ENCODE data around the gene ADGRE2. TPM values are rescaled to one million over a fixed set of nuclear protein-coding genes. Genes with fewer than 3 reads are reported as not detected.
A peak's percentile ranks its signal among the peaks of the same experiment; 100 is the strongest.
"Not testable (repeated sequence)": the region's sequence is repeated elsewhere in the genome, so short reads cannot be mapped to it uniquely, and the experiment has no call there.

Gene ADGRE2
- under 1 TPM; 0.48 to 0.73 TPM for total RNA-seq

DNA sequence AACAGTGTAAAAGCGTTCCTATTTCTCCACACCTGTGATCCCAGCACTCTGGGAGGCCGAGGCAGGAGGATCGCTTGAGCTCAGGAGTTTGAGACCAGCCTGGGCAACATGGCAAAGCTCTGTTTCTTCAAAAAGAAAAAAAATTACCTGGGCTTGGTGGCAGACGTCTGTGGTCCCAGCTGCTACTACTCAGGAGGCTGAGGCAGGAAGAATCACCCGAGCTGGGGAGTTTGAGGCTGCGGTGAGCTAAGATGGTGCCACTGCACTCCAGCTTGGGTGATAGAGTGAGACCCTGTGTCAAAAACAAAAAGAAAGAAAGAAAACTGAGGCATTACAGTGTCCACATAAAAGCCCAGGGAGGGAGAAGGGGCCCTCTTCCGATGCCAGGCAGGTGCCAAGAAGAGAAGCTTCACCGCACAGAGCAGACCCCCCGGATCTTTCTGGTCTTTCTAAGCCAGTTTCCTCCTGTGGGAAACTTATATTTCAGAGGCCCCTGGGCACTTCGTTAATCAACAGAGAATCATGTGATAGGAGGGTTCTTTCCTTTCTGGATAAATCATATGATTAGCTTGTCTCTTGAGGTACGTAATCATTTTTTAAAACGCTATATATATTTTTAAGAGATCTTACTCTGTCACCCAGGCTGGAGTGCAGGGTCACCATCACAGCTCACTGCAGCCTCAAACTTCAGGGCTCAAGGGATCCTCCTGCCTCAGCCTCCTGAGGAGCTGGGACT is at the start of gene ADGRE2:
Gene ADGRE2 (minus strand): TSS at position 451 of the 736 bp plus-strand sequence. CDS start 1,804 bp downstream, outside the sequence.
- H3K9me3 Mint-ChIP-seq; H3K36me3 Mint-ChIP-seq (ENCODE audit: low read depth); H3K4me3 Mint-ChIP-seq; H3K4me1 Mint-ChIP-seq; H3K27ac Mint-ChIP-seq; DNase-seq; POLR2A ChIA-PET; CTCF ChIA-PET: not testable (repeated sequence)
- H3K27me3 Mint-ChIP-seq, result peaks cover 14% of the 10 kb centered on the region

DNA sequence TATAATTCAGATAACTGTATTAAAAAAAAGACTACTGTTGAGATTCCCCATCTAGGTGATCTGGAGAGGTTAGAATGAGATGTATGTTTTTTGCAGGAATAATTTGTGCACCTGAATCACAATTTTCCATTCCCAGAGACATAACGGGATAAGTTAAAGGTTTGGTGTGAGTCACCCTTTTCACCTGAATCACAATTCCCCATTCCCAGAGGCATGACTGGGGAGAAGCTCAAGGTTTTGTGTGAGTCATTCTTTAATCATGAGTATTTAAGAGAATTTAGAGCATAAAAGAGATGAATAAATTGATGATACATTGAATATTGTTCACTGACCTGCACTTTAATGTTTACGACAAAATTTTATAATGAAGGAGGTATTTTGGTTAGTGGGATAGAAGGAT is 47.6 kb upstream of the ADGRE2 start:
- POLR2A ChIA-PET, result no interaction called here
- H3K4me3 Mint-ChIP-seq, result no peak overlapping the region
- no peaks in the 10 kb centered on the region for H3K36me3 Mint-ChIP-seq (ENCODE audit: low read depth)
- peaks cover 6% of the 10 kb centered on the region for H3K27me3 Mint-ChIP-seq
- no peaks in the 10 kb centered on the region for H3K4me1 Mint-ChIP-seq
- no peak overlapping the region for H3K27ac Mint-ChIP-seq
- CTCF ChIA-PET, result no interaction called here
- no peaks in the 10 kb centered on the region for H3K9me3 Mint-ChIP-seq
- DNase-seq, result no peak

DNA sequence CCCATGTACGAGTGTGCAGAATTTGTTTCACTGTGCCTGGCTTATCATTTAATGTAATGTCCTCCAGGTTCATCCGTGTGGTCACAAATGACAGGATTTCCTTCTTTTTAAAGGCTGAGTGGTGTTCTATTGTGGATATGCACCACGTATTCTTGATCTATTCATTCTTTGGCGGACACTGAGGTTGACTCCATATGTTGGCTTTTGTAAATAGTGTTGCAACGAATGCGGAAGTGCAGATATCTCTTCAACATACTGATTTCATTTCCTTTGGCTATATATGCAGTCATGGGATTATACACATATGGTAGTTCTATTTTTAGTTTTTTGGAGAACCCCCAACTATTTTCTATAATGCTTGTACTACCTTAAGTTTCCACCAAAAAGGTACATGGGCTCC is 43.6 kb upstream of the ADGRE2 start:
- no peaks in the 10 kb centered on the region for H3K36me3 Mint-ChIP-seq (ENCODE audit: low read depth)
- ChIA-PET CTCF (no interaction called here), POLR2A (no interaction called here)
- no peak for DNase-seq
- H3K4me1 Mint-ChIP-seq, result no peaks in the 10 kb centered on the region
- H3K9me3 Mint-ChIP-seq, result no peaks in the 10 kb centered on the region
- H3K27me3 Mint-ChIP-seq, result peaks cover 6% of the 10 kb centered on the region
- H3K27ac Mint-ChIP-seq, result no peak overlapping the region
- no peak overlapping the region for H3K4me3 Mint-ChIP-seq

DNA sequence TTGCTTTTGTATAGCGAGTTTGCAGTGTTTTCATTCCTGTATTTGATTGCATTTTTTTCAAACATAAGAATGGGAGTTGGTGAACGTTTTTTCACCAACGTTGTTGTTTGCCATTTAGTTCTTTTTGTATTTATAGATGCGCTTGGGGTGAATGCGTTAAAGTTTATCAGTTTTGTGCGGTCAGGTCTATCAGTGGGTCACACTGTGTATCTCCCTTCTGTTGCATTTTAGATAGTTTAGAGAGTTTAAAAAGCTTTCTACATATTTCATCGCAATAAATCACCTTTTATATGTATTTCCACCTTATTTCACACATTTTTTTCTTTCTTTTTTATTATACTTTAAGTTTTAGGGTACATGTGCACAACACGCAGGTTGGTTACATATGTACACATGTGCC is 40.2 kb upstream of the ADGRE2 start:
- Mint-ChIP-seq H3K4me3 (no peak overlapping the region), H3K36me3 (ENCODE audit: low read depth) (no peaks in the 10 kb centered on the region), H3K4me1 (no peaks in the 10 kb centered on the region), H3K27me3 (no peaks in the 10 kb centered on the region), H3K27ac (no peak overlapping the region), H3K9me3 (no peaks in the 10 kb centered on the region)
- ChIA-PET CTCF (no interaction called here), POLR2A (no interaction called here)
- DNase-seq, result no peak

DNA sequence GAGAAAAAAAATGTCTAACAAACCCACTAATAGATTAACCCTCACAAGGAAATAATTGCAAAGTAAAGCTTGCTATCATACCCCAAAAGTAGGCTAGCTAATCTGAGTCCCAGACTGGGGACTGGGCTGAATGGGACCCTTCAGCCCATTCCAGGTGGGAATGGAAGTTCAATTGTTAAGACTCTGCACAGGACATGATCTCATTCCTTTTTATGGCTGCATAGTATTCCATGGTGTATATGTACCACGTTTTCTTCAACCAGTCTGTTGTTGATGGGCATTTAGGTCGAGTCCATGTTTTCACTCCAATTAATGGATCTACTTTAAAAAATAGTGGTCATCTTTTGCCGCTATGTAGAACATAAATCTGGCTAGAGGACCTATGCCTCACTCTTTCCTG is 38.7 kb upstream of the ADGRE2 start:
- no peak overlapping the region for H3K4me3 Mint-ChIP-seq
- no peaks in the 10 kb centered on the region for H3K27me3 Mint-ChIP-seq
- no peaks in the 10 kb centered on the region for H3K4me1 Mint-ChIP-seq
- ChIA-PET CTCF (no interaction called here), POLR2A (no interaction called here)
- H3K27ac Mint-ChIP-seq, result no peak overlapping the region
- DNase-seq, result no peak
- no peaks in the 10 kb centered on the region for H3K36me3 Mint-ChIP-seq (ENCODE audit: low read depth)
- H3K9me3 Mint-ChIP-seq, result no peaks in the 10 kb centered on the region

DNA sequence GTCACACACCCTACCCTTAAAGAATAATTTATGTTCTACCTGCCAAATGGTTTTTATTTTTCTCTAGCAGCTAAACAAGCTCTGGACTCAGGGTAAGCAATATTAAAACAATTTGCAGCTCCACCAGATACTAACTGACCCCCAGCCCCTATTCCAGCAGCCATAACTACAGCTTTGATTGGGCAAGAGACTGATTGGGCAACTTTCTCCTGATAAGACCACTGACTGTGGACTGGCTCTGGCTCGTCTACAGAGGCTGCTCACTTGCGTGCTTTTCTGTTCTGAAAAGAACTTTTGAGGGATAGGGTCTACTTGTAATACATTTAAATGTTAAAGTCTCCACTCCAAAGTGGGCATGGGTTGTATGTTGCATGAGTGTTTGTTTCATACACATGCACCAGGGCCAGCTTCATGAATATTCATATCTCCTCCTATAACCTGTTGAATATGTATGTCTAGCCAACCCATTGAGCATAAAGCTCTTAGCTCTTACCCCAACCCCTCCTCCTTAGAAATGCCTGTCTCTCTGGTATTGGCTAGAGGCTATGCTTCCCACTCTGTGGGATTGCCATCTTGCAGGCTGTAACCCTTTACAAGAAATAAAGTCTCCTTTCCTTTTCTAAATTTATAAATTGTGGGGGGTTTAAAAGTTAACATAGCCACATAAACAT is 36.8 kb upstream of the ADGRE2 start:
- Mint-ChIP-seq H3K9me3 (no peaks in the 10 kb centered on the region), H3K27me3 (no peaks in the 10 kb centered on the region), H3K36me3 (ENCODE audit: low read depth) (no peaks in the 10 kb centered on the region), H3K4me1 (no peaks in the 10 kb centered on the region), H3K27ac (no peak overlapping the region), H3K4me3 (no peak overlapping the region)
- no peak for DNase-seq
- ChIA-PET POLR2A (no interaction called here), CTCF (no interaction called here)

DNA sequence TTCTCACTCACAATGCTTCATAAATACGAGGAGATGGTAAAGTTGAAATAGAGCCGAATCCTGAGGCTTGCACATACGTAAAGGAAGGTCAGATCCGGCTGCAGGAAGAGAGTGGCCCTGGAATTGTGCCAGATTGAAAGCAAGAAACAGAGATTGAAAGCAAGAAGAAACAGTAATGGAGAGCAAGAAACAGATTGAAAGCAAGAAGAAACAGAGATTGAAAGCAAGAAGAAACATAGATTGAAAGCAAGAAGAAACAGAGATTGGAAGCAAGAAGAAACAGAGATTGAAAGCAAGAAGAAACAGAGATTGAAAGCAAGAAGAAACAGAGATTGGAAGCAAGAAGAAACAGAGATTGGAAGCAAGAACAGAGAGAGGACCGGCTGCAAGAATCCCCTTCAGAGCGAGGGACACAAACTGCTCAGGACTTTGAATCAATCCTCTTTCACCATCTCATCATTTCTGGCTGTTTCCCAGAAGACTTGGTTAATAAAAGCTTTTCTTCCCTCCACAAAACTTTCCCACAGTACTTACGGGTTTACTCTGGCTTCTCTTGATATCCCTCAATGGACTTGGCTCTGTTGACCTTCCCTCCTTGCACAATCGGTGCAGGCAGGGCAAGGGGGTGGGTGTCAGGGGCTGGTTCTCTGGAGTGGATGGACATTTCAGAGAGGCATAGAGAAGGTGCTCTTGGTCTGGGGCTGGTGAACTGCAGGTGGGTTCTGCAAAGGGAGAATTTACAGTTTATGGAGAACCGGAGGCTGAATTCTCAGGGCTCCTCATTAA is 31.1 kb upstream of the ADGRE2 start:
- no peaks in the 10 kb centered on the region for H3K27me3 Mint-ChIP-seq
- H3K36me3 Mint-ChIP-seq (ENCODE audit: low read depth), result no peaks in the 10 kb centered on the region
- CTCF ChIA-PET, result no interaction called here
- no peaks in the 10 kb centered on the region for H3K4me1 Mint-ChIP-seq
- H3K9me3 Mint-ChIP-seq, result no peaks in the 10 kb centered on the region
- no peak overlapping the region for H3K27ac Mint-ChIP-seq
- DNase-seq, result no peak
- no peak overlapping the region for H3K4me3 Mint-ChIP-seq
- POLR2A ChIA-PET, result no interaction called here

DNA sequence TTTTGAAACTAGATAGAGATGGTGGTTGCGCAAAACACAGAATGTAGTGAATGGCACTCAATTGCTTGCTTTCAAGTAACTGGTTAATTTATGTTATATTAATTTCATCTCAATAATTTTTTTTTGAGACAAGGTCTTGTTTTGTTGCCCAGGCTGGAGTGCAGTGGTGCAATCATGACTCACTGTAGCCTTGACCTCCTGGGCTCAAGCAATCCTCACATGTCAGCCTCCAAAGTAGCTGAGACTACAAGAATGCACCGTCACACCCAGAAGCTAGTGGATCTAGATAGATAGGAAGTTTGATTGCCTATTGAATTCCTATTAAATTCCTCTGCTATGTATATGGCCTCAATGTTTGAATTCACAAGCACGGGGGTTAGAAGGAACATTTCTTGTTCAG is 26.4 kb upstream of the ADGRE2 start:
- H3K4me1 Mint-ChIP-seq, result no peaks in the 10 kb centered on the region
- H3K9me3 Mint-ChIP-seq, result no peaks in the 10 kb centered on the region
- ChIA-PET CTCF (no interaction called here), POLR2A (no interaction called here)
- no peaks in the 10 kb centered on the region for H3K27me3 Mint-ChIP-seq
- H3K36me3 Mint-ChIP-seq (ENCODE audit: low read depth), result no peaks in the 10 kb centered on the region
- DNase-seq, result no peak
- H3K4me3 Mint-ChIP-seq, result no peak overlapping the region
- no peak overlapping the region for H3K27ac Mint-ChIP-seq

DNA sequence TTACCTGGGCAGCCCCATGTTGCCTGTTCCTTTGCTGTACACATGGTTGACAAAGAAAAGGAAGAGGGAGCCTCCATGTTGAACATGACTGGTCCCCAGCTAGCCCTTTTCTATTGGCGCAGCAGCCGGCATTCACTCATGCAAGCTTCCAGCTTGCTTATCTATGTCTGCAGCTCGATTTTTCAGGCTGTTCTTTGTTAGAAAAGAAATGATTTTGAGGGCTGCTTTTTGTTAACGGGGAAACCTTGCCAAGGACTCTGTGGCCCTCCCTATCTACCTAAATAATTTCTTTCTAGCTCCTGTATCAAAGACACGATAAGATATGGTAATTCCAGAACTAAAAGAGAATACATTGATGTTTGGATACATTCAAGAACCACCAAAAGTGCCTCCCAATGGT is 20.4 kb upstream of the ADGRE2 start:
- peaks cover 9% of the 10 kb centered on the region for H3K27me3 Mint-ChIP-seq
- H3K4me3 Mint-ChIP-seq, result no peak overlapping the region
- DNase-seq, result no peak
- no peak overlapping the region for H3K27ac Mint-ChIP-seq
- H3K4me1 Mint-ChIP-seq, result peaks cover 4% of the 10 kb centered on the region
- H3K36me3 Mint-ChIP-seq (ENCODE audit: low read depth), result no peaks in the 10 kb centered on the region
- no peaks in the 10 kb centered on the region for H3K9me3 Mint-ChIP-seq
- POLR2A ChIA-PET, result no interaction called here
- CTCF ChIA-PET, result no interaction called here

DNA sequence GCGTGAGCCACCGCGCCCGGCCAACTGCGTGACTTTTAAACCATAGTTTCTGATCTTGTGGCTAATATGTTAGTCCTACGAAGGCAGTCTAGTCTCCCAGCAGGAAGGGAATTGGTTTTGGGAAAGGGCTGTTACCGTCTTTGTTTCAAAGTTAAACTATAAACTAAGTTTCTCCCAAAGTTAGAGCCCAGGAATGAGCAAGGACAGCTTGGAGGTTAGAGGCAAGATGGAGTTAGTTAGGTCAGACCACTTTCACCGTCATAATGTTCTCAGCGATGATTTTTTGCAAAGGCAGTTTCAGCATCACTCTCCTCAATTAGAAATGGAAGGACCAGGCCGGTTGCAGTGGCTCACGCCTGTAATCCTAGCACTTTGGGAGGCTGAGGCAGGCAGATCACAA is 17.7 kb upstream of the ADGRE2 start:
- ChIA-PET POLR2A (no interaction called here), CTCF (no interaction called here)
- H3K27me3 Mint-ChIP-seq, result peaks cover 15% of the 10 kb centered on the region
- DNase-seq, result no peak
- H3K4me3 Mint-ChIP-seq, result no peak overlapping the region
- H3K36me3 Mint-ChIP-seq (ENCODE audit: low read depth), result no peaks in the 10 kb centered on the region
- H3K4me1 Mint-ChIP-seq, result peaks cover 4% of the 10 kb centered on the region
- no peaks in the 10 kb centered on the region for H3K9me3 Mint-ChIP-seq
- H3K27ac Mint-ChIP-seq, result no peak overlapping the region

DNA sequence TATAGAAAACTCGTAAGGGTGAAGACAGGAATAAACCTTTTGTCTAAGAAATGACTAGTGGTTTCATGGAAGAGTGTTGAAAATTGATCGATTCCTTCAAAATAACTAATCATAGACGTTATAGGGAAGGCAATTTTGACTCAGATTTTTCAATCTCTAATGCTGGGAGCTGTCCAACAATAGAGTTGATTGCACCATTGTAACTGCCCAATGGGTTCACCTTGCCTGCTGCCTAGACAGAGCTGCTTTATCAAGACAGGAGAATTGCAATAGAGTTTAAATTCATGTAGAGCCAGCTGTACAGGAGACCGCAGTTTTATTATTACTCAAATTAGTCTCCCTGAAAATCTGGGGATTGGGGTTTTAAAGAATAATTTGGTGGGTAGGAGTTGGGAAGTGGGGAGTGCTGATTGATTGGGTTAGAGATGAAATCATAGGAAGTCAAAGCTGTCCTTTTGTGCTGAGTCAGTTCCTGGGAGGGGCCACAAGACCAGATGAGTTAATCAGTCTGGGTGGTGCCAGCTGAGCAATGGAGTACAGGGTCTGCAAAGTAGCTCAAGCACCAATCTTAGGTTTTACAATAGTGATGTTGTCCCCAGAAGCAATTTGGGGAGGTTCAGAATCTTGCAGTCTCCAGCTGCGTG is 16.8 kb upstream of the ADGRE2 start:
- H3K27ac Mint-ChIP-seq, result no peak overlapping the region
- peaks cover 4% of the 10 kb centered on the region for H3K4me1 Mint-ChIP-seq
- ChIA-PET POLR2A (no interaction called here), CTCF (interaction anchor here (1.1 kb wide), 1 partner anchor 9 kb away, joined by 3 read pairs; no protein-coding TSS in a partner anchor)
- no peak for DNase-seq
- peaks cover 15% of the 10 kb centered on the region for H3K27me3 Mint-ChIP-seq
- H3K36me3 Mint-ChIP-seq (ENCODE audit: low read depth), result no peaks in the 10 kb centered on the region
- no peaks in the 10 kb centered on the region for H3K9me3 Mint-ChIP-seq
- H3K4me3 Mint-ChIP-seq, result no peak overlapping the region

DNA sequence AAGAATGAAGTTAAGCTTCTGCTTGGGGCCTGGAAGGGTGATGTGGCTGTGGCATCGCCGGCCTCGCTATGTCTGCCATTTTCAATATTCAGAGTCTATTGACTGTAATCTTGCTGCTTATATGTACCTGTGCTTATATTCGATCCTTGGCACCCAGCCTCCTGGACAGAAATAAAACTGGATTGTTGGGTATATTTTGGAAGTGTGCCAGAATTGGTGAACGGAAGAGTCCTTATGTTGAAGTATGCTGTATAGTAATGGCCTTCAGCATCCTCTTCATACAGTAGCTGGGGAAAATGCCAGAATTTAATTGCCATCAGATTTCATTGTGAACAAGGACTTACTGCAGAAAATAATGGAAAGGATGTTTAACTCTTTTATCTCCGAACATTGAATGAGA is 13.9 kb upstream of the ADGRE2 start:
- POLR2A ChIA-PET; H3K9me3 Mint-ChIP-seq; H3K36me3 Mint-ChIP-seq (ENCODE audit: low read depth); DNase-seq; H3K27ac Mint-ChIP-seq; H3K4me1 Mint-ChIP-seq; H3K4me3 Mint-ChIP-seq; CTCF ChIA-PET: not testable (repeated sequence)
- H3K27me3 Mint-ChIP-seq, result peaks cover 15% of the 10 kb centered on the region

DNA sequence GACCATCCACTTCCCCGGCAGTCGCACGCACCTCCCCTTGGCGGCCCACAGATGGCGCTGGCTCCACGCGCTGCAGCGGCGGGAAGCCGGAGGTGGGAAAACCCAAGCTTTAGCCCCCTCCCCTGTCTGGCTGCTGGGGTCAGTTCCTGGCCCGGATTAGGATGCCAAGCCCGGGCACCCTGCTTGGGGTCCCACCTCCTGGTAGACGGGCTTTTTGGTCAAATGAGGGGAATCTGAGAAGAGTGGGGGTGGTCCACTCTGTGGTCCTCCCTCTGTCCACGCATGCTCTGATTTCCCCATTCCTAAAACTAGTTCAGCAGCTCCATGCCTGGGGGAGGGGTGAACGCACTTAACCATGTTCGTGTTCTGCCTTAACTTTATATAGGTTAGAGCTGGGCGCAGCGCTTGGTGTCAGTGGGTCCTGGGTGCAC is 8.1 kb upstream of the ADGRE2 start:
- peak; percentile 25 for DNase-seq
- Mint-ChIP-seq H3K9me3 (no peaks in the 10 kb centered on the region), H3K27me3 (peaks cover 5% of the 10 kb centered on the region), H3K36me3 (ENCODE audit: low read depth) (no peaks in the 10 kb centered on the region), H3K4me3 (no peak overlapping the region), H3K4me1 (peaks cover 20% of the 10 kb centered on the region), H3K27ac (no peak overlapping the region)
- ChIA-PET POLR2A (no interaction called here), CTCF (interaction anchor here (0.7 to 2.1 kb wide), 6 partner anchors 8 to 212 kb away, joined by 3 to 4 read pairs (median 4); no protein-coding TSS in a partner anchor)
